HCT116 (cell line): ENCODE data around the gene CLCN4. TPM values are rescaled to one million over a fixed set of nuclear protein-coding genes. Genes with fewer than 3 reads are reported as not detected.

ENCODE experiments used
- ATAC-seq: fragments of 200-7000 bp; cut with Tn5 transposase; 2 replicates; pipeline ENCODE4 v1.9.1; 2020; ENCODE audit warnings: mild to moderate bottlenecking, moderate library complexity
- BruUV-seq: library from RNA; stranded (reverse); fragments of 400-500 nt; replicated peaks from 2 replicates; lab custom pipeline; 2021; lab: Mats Ljungman, UMichigan
- CTCF ChIA-PET: fragments of 300-600 bp; sonication (Branson Sonifier 250); formaldehyde crosslinking; loops from one replicate; lab custom pipeline; 2021; ENCODE audit warnings: antibody characterized with exemption; lab: Charles Lee
- POLR2A ChIA-PET: fragments of 300-600, 350-600 bp; sonication (Branson Sonifier 250); formaldehyde crosslinking; loops from one replicate; lab custom pipeline; 2021; ENCODE audit warnings: antibody characterized with exemption; lab: Charles Lee
- RAD21 ChIA-PET, 2 experiments: fragments of 300-600 bp; sonication (Branson Sonifier 250); formaldehyde crosslinking; loops; one replicate each; lab custom pipeline; 2023; ENCODE audit warnings: low total read pairs in 2 of 2; ENCODE audit not compliant: uncharacterized antibody in 2 of 2, unreplicated experiment in 2 of 2, low non-redundant PET in 1 of 2; lab: Charles Lee
- DNase-seq: peaks from one replicate; pipeline ENCODE4 v3.0.0-alpha.2; 2010; ENCODE audit warnings: low read depth, low spot score
- H2AFZ ChIP-seq: fragments of 200-600 bp; shearing (Covaris generic), sonication (generic); 2 replicates; pipeline ENCODE4 v1.6.1; 2017; ENCODE audit warnings: low read depth, mixed run types, mixed read lengths, antibody characterized with exemption, low read length; ENCODE audit not compliant: poor library complexity, severe bottlenecking
- H3K27ac ChIP-seq: 2 replicates; pipeline ENCODE4 v1.5.1; 2012; ENCODE audit warnings: low read depth, low read length
- H3K27me3 ChIP-seq: fragments of 200-600 bp; sonication (generic); 2 replicates; pipeline ENCODE4 v1.6.1; 2016; ENCODE audit warnings: mixed run types, low read length, mixed read lengths; ENCODE audit not compliant: insufficient read depth
- H3K36me3 ChIP-seq, 2 experiments: fragments of 200-500 bp in 1 of 2; fragments of 200-600 bp in 1 of 2; sonication (Bioruptor generic) in 1 of 2; sonication (generic) in 1 of 2; 2 replicates each; pipeline versions ENCODE4 v1.5.1 to v1.6.1; 2014 to 2016; ENCODE audit warnings: low read length in 2 of 2, inconsistent platforms in 1 of 2, mixed read lengths in 1 of 2, mixed run types in 1 of 2; ENCODE audit not compliant: insufficient read depth in 2 of 2, control insufficient read depth in 1 of 2
- H3K4me1 ChIP-seq, 2 experiments: fragments of 200-600 bp in 1 of 2; sonication (generic) in 1 of 2; 2 replicates each; pipeline versions ENCODE4 v1.5.1 to v1.6.1; 2012 to 2017; ENCODE audit warnings: low read length in 2 of 2, inconsistent platforms in 1 of 2, mild to moderate bottlenecking in 1 of 2, mixed read lengths in 1 of 2, mixed run types in 1 of 2, moderate library complexity in 1 of 2; ENCODE audit not compliant: insufficient read depth in 2 of 2, control insufficient read depth in 1 of 2
- H3K4me2 ChIP-seq: fragments of 200-600 bp; sonication (generic); 2 replicates; pipeline ENCODE4 v1.6.1; 2017; ENCODE audit warnings: mixed run types, low read length, mixed read lengths
- H3K4me3 ChIP-seq, 2 experiments: fragments of 200-600 bp in 1 of 2; sonication (generic) in 1 of 2; replicated peaks in 1 of 2; 2 replicates each; pipeline ENCODE4 v1.5.1; 2011 to 2016; ENCODE audit warnings: low read length in 2 of 2, control low read depth in 1 of 2, low read depth in 1 of 2, mild to moderate bottlenecking in 1 of 2, mixed read lengths in 1 of 2, mixed run types in 1 of 2
- H3K79me2 ChIP-seq: fragments of 200-600 bp; sonication (generic); 2 replicates; pipeline ENCODE4 v1.6.1; 2017; ENCODE audit warnings: mild to moderate bottlenecking, mixed run types, low read length, moderate library complexity, mixed read lengths; ENCODE audit not compliant: insufficient read depth
- H3K9ac ChIP-seq: fragments of 200-600 bp; sonication (generic); 2 replicates; pipeline ENCODE4 v1.6.1; 2016; ENCODE audit warnings: low read length, mixed read lengths
- H3K9me2 ChIP-seq: fragments of 200-600 bp; sonication (generic), shearing (Covaris generic); 2 replicates; pipeline ENCODE4 v1.6.1; 2017; ENCODE audit warnings: mixed run types, mild to moderate bottlenecking, moderate library complexity; ENCODE audit not compliant: insufficient read depth
- H3K9me3 ChIP-seq, 2 experiments: fragments of 200-500 bp in 1 of 2; fragments of 200-600 bp in 1 of 2; sonication (Bioruptor generic) in 1 of 2; sonication (generic) in 1 of 2; 2 replicates each; pipeline ENCODE4 v1.6.1; 2014 to 2017; ENCODE audit warnings: low read length in 2 of 2, mixed read lengths in 2 of 2, inconsistent platforms in 1 of 2, low read depth in 1 of 2, mild to moderate bottlenecking in 1 of 2, mixed run types in 1 of 2, moderate library complexity in 1 of 2; ENCODE audit not compliant: control insufficient read depth in 1 of 2, insufficient read depth in 1 of 2
- H4K20me1 ChIP-seq: fragments of 200-600 bp; sonication (generic), shearing (Covaris generic); 2 replicates; pipeline ENCODE4 v1.6.1; 2017; ENCODE audit warnings: mixed run types, mild to moderate bottlenecking, moderate library complexity; ENCODE audit not compliant: insufficient read depth
- CEBPB ChIP-seq: IDR thresholded peaks from 2 replicates; pipeline ENCODE4 v1.6.1; 2012; ENCODE audit warnings: low read depth
- EZH2phosphoT487 ChIP-seq: fragments of 200-600 bp; IDR thresholded peaks from 2 replicates; pipeline ENCODE4 v1.6.1; 2018; ENCODE audit warnings: antibody characterized with exemption, borderline replicate concordance
- FOSL1 ChIP-seq: IDR thresholded peaks from 2 replicates; pipeline ENCODE4 v1.6.1; 2012; ENCODE audit warnings: low read depth
- JUND ChIP-seq: IDR thresholded peaks from 2 replicates; pipeline ENCODE4 v1.6.1; 2012
- RAD21 ChIP-seq: IDR thresholded peaks from 2 replicates; pipeline ENCODE4 v1.6.1; 2012; ENCODE audit warnings: low read depth, mild to moderate bottlenecking
- TCF7L2 ChIP-seq: IDR thresholded peaks from 2 replicates; pipeline ENCODE4 v1.7.0; 2011; ENCODE audit warnings: borderline replicate concordance, inconsistent platforms; ENCODE audit not compliant: insufficient read depth, insufficient read length; ENCODE audit errors: extremely low read depth
- intact Hi-C: fragments of 100-400 bp; cut with micrococcal nuclease; formaldehyde crosslinking; loops from 2 replicates; pipeline ENCODE4 v1.10.0; 2022
- total RNA-seq: library from RNA; stranded (reverse); gene quantifications from one replicate; pipeline ENCODE4 v1.2.1, GENCODE V29; 2021; ENCODE audit not compliant: unreplicated experiment
- TF ChIP-seq, protein P1 (sequence below), 3 experiments: fragments of 200-600 bp in 1 of 3; sonication (generic) in 1 of 3; IDR thresholded peaks in 2 of 3; conservative IDR thresholded peaks in 1 of 3; 2 replicates each; pipeline ENCODE4 v1.5.1; 2012 to 2017; ENCODE audit warnings: low read depth in 2 of 3, low read length in 2 of 3, antibody characterized with exemption in 1 of 3, borderline replicate concordance in 1 of 3, control low read depth in 1 of 3, mild to moderate bottlenecking in 1 of 3, mixed read lengths in 1 of 3, mixed run types in 1 of 3, moderate library complexity in 1 of 3; ENCODE audit not compliant: insufficient read depth in 1 of 3
- TF ChIP-seq, protein P2 (sequence below): IDR thresholded peaks from 2 replicates; pipeline ENCODE4 v1.6.1; 2012

The CLCN4 gene
- total RNA-seq, 1 experiment from 2014 or later: 3.1 TPM

DNA sequence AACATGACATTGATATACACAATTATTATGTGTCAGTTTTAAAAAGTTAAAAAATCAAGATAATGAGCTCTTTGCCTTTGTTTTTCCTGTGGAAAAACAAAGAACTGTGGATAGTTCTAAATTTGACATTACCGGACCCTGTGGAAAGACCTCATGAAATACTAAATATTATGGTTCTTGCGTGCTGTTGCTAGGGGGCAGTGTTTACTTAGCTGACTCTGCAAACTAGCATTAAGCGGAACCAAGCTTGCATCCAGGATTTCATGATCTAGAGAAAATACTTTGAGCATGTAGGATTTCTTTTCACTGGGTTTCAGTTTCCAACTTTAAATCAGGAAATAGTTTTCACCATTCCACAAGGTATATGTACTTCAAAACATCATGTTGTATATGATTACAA lies 33.6 kb downstream of the CLCN4 start:
- Histone ChIP-seq H3K4me3 (no peak overlapping the region), H2AFZ (no peak overlapping the region), H3K9me2 (no peaks in the 10 kb centered on the region), H3K79me2 (no peaks in the 10 kb centered on the region), H3K4me1 (peaks cover 0 to 6% of the 10 kb centered on the region in 2 experiments; a peak in 2 of 4 replicates), H4K20me1 (no peaks in the 10 kb centered on the region), H3K27ac (no peak overlapping the region), H3K36me3 (no peaks in the 10 kb centered on the region), H3K9me3 (no peaks in the 10 kb centered on the region), H3K4me2 (no peak overlapping the region), H3K9ac (no peak overlapping the region), H3K27me3 (no peaks in the 10 kb centered on the region)
- DNase-seq (peak; percentile 41), ATAC-seq (peak; percentile 71)
- TF ChIP-seq JUND (no peak), RAD21 (peak; percentile 84)
- TF ChIP-seq, protein P1, sequence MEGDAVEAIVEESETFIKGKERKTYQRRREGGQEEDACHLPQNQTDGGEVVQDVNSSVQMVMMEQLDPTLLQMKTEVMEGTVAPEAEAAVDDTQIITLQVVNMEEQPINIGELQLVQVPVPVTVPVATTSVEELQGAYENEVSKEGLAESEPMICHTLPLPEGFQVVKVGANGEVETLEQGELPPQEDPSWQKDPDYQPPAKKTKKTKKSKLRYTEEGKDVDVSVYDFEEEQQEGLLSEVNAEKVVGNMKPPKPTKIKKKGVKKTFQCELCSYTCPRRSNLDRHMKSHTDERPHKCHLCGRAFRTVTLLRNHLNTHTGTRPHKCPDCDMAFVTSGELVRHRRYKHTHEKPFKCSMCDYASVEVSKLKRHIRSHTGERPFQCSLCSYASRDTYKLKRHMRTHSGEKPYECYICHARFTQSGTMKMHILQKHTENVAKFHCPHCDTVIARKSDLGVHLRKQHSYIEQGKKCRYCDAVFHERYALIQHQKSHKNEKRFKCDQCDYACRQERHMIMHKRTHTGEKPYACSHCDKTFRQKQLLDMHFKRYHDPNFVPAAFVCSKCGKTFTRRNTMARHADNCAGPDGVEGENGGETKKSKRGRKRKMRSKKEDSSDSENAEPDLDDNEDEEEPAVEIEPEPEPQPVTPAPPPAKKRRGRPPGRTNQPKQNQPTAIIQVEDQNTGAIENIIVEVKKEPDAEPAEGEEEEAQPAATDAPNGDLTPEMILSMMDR (IDR thresholded peaks at IDR 0.05 in 2 of 3, conservative IDR thresholded peaks at IDR 0.05 in 1 of 3; ENCODE audit: borderline replicate concordance in 1 of 3, insufficient read depth in 1 of 3, low read depth in 2 of 3, low read length in 2 of 3): peak; percentile 8 to 75 (median 45); a peak in 5 of 6 replicates
- intact Hi-C loops: loop anchor here (1.0 to 10.0 kb wide), 5 partner anchors 136 to 914 kb away; no protein-coding TSS in a partner anchor
- CTCF ChIA-PET: interaction anchor here (0.7 to 2.4 kb wide), 18 partner anchors 11 to 1338 kb away, joined by 3 to 33 read pairs (median 5); no protein-coding TSS in a partner anchor
- POLR2A ChIA-PET: no interaction called here
- RAD21 ChIA-PET: interaction anchor here (1.0 to 1.3 kb wide), 3 partner anchors 428 to 579 kb away, joined by 3 to 6 read pairs (median 3); no protein-coding TSS in a partner anchor
- BruUV-seq: no TSS peak

DNA sequence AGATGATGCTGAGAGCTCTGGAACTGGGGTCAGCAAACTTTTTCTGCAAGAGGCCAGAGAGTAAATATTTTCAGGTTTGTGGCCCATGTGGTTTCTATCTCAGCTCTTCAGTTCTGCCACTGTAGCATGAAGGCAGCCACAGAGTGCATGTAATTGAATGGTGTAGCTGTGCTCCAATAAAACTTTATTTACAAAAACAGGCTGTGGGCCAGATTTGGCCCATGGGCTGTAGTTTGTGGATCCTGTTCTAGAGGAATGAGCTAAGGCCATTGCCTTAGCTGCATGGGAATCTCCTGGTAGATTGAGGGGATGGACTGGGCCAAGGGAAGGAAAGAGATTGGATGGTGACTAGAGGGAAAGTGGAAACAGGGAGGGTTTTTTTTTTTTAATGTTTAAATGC lies 36.8 kb downstream of the CLCN4 start:
- CTCF ChIA-PET: interaction anchor here (0.7 kb wide), 1 partner anchor 150 kb away, joined by 3 read pairs; no protein-coding TSS in a partner anchor
- Histone ChIP-seq H3K9me3 (no peaks in the 10 kb centered on the region; a peak in 1 of 4 replicates), H2AFZ (no peak overlapping the region), H3K27ac (no peak overlapping the region), H3K9me2 (no peaks in the 10 kb centered on the region), H3K27me3 (no peaks in the 10 kb centered on the region), H3K36me3 (no peaks in the 10 kb centered on the region), H3K4me3 (no peak overlapping the region), H3K9ac (no peak overlapping the region), H3K79me2 (no peaks in the 10 kb centered on the region), H4K20me1 (no peaks in the 10 kb centered on the region), H3K4me2 (no peak overlapping the region), H3K4me1 (peaks cover 0 to 6% of the 10 kb centered on the region in 2 experiments; a peak in 2 of 4 replicates)
- POLR2A ChIA-PET: no interaction called here
- TF ChIP-seq JUND (no peak), FOSL1 (no peak), TCF7L2 (no peak), CEBPB (no peak), EZH2phosphoT487 (no peak)
- TF ChIP-seq, protein P2, sequence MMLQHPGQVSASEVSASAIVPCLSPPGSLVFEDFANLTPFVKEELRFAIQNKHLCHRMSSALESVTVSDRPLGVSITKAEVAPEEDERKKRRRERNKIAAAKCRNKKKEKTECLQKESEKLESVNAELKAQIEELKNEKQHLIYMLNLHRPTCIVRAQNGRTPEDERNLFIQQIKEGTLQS: no peak
- DNase-seq: no peak
- BruUV-seq: no TSS peak
- RAD21 ChIA-PET: no interaction called here
- intact Hi-C loops: loop anchor here (5.0 to 10.0 kb wide), 2 partner anchors 424 to 911 kb away; no protein-coding TSS in a partner anchor
- ATAC-seq: no peak
